IMR-90 (cell line): ENCODE measurements around the gene CRYBG2.

ENCODE experiments used
- RAD21 ChIP-seq: IDR thresholded peaks from 2 replicates; pipeline ENCODE4 v1.6.1; 2012; ENCODE audit warnings: low read length, improper control_type of control experiment
- TF ChIP-seq, protein P1 (sequence below): conservative IDR thresholded peaks from 2 replicates; pipeline ENCODE4 v1.5.1; 2012; ENCODE audit warnings: mild to moderate bottlenecking, low read depth, low read length, improper control_type of control experiment

DNA sequence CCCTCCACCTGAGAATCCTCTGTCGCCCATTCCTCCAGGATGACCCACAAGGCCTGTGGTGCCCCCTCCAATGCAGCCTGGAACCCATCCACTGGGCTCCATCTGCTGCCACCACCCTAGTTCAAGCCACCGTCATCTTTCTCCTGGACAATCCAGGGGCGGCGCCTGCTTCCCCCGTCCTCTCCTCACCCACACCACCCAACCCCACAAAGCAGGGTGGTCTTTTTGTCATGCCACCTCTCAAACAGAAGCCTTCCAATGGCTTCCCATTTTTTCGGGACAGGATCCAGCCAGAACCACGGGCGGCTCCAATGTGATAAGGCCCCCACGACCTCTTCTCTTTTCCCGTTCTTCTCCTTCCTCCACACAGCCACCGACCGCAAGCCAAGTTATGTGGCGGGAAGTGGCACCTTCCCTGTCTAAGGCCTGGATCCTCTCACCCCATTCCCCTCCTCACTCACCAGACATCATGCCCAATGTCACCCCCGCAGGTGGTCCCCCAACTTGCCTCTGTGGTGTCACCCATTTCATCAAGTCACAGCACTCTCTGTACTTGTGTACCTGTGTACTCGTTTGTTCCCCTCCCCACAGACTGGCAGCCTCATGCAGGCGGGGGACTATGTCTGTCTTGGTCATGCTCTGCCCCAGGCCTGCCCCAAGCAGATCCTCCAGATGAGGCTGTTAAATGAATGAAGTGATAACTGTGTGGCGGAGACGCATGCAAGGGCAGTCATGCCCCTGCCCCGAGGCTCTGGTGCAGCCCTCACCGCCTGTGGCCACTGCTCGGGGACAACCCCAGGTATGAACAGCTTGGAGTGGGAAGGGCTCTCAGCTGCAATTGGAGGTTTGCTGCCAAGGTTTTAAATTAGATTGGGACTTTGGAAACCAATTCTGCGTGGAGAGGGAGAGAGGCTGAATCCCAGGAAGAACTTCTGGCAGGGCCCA lies 58.5 kb downstream of the CRYBG2 start:
- TF ChIP-seq RAD21 = no peak
- TF ChIP-seq, protein P1, sequence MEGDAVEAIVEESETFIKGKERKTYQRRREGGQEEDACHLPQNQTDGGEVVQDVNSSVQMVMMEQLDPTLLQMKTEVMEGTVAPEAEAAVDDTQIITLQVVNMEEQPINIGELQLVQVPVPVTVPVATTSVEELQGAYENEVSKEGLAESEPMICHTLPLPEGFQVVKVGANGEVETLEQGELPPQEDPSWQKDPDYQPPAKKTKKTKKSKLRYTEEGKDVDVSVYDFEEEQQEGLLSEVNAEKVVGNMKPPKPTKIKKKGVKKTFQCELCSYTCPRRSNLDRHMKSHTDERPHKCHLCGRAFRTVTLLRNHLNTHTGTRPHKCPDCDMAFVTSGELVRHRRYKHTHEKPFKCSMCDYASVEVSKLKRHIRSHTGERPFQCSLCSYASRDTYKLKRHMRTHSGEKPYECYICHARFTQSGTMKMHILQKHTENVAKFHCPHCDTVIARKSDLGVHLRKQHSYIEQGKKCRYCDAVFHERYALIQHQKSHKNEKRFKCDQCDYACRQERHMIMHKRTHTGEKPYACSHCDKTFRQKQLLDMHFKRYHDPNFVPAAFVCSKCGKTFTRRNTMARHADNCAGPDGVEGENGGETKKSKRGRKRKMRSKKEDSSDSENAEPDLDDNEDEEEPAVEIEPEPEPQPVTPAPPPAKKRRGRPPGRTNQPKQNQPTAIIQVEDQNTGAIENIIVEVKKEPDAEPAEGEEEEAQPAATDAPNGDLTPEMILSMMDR = no peak
